HUDEP-2 (cell line): ENCODE measurements around the gene CACYBP.

Experiments used
- DNase-seq, 76 experiments: peaks; one replicate each; lab custom pipeline; 2025; ENCODE audit not compliant: unreplicated experiment in 76 of 76; lab: John Stamatoyannopoulos, UW

CACYBP gene

DNA sequence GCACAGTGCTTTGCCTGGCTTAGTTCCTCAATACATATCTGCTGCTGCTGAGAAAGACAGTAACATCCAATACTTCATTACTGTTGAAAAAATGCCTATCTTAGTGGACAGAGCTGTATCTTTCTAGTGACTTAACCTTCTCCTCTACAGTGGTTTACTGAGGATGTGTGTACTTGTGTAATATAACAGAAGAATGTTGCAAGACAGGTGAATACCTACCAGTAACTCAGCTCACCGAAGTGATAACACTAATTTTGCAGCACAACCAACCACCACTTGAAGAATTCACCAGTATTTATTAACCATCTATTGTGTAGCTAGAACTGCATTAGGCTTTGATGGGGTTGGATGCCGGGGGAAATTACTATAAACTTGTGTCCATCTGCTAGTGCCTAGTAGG lies 51.2 kb downstream of the CACYBP start:
- DNase-seq, result no peak

DNA sequence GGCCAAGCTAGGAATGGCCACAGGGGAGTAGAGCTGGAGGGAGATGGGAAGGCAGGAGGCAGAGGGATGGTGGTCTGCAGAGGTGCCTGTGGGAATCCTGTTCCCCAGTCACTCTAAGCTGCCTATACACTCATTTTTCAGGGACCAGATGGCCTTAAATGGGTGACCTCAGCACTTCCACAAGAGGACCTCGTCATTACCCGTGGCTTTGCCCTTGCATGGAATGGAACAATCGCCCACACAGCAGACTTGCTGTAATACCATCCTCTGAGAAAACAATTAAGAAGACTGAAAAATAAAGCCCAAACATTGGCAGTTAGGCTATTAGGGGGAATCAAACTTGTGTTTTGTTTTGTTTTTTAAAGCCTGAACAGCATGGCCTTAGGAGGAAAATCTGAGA lies 55.0 kb downstream of the CACYBP start:
- no peak for DNase-seq
